Neural cell (in vitro differentiated cells): ENCODE results near the gene BIVM. TPM values are rescaled to one million over a fixed set of nuclear protein-coding genes. Genes with fewer than 3 reads are reported as not detected.

Experiments used
- H2AFZ ChIP-seq: fragments of 200-600, 300-800 bp; sonication (generic), shearing (Covaris generic); 2 replicates; pipeline ENCODE4 v1.6.0; 2014; ENCODE audit warnings: low read depth, mild to moderate bottlenecking, antibody characterized with exemption, low read length, moderate library complexity
- H3F3A ChIP-seq: fragments of 200-600 bp; shearing (Covaris generic); 2 replicates; pipeline ENCODE4 v1.6.1; 2016; ENCODE audit warnings: mild to moderate bottlenecking, moderate library complexity, mixed read lengths, antibody characterized with exemption, low read length; ENCODE audit not compliant: insufficient read depth, poor library complexity, severe bottlenecking
- H3K27ac ChIP-seq: fragments of 200-600, 300-800 bp; sonication (generic), shearing (Covaris generic); 2 replicates; pipeline ENCODE4 v1.5.1; 2014; ENCODE audit warnings: mild to moderate bottlenecking, low read length, moderate library complexity
- H3K27me3 ChIP-seq: fragments of 300-800, 200-600 bp; sonication (generic), shearing (Covaris generic); 2 replicates; pipeline ENCODE4 v1.6.0; 2014; ENCODE audit warnings: mild to moderate bottlenecking, low read depth, low read length, moderate library complexity; ENCODE audit not compliant: insufficient read depth
- H3K36me3 ChIP-seq: fragments of 300-800, 200-600 bp; sonication (generic), shearing (Covaris generic); 2 replicates; pipeline ENCODE4 v1.5.1; 2014; ENCODE audit warnings: mild to moderate bottlenecking, antibody characterized with exemption, low read length, moderate library complexity; ENCODE audit not compliant: insufficient read depth
- H3K4me2 ChIP-seq: fragments of 300-800, 200-600 bp; sonication (generic), shearing (Covaris generic); 2 replicates; pipeline ENCODE4 v1.6.0; 2014; ENCODE audit warnings: mild to moderate bottlenecking, low read length
- H3K4me3 ChIP-seq: fragments of 300-800, 200-600 bp; sonication (generic), shearing (Covaris generic); 2 replicates; pipeline ENCODE4 v1.5.1; 2014; ENCODE audit warnings: mild to moderate bottlenecking, low read length, moderate library complexity
- H3K79me2 ChIP-seq: fragments of 200-600 bp; shearing (Covaris generic); replicated peaks from 2 replicates; pipeline ENCODE4 v1.6.0; 2014; ENCODE audit warnings: mild to moderate bottlenecking, low read length, moderate library complexity; ENCODE audit not compliant: insufficient read depth
- H3K9ac ChIP-seq: fragments of 300-800, 200-600 bp; sonication (generic), shearing (Covaris generic); 2 replicates; pipeline ENCODE4 v1.6.1; 2016; ENCODE audit warnings: mild to moderate bottlenecking, low read length, mixed read lengths
- H3K9me2 ChIP-seq: fragments of 200-600 bp; shearing (Covaris generic); 2 replicates; pipeline ENCODE4 v1.6.1; 2016; ENCODE audit warnings: mild to moderate bottlenecking, low read length, mixed read lengths; ENCODE audit not compliant: insufficient read depth
- H3K9me3 ChIP-seq: fragments of 200-600, 300-800 bp; sonication (generic), shearing (Covaris generic); 2 replicates; pipeline ENCODE4 v1.6.1; 2016; ENCODE audit warnings: mild to moderate bottlenecking, mixed run types, low read length, moderate library complexity, mixed read lengths
- H4K20me1 ChIP-seq: fragments of 200-600 bp; shearing (Covaris generic); 2 replicates; pipeline ENCODE4 v1.6.1; 2016; ENCODE audit warnings: mild to moderate bottlenecking, mixed run types; ENCODE audit not compliant: insufficient read depth
- CTCF ChIP-seq: fragments of 450-650 bp; IDR thresholded peaks from 2 replicates; pipeline ENCODE4 v1.5.1; 2014; ENCODE audit warnings: antibody characterized with exemption, mild to moderate bottlenecking, moderate library complexity; ENCODE audit not compliant: poor library complexity, severe bottlenecking
- EP300 ChIP-seq: fragments of 450-650 bp; conservative IDR thresholded peaks from 2 replicates; pipeline ENCODE4 v1.6.1; 2014; ENCODE audit warnings: antibody characterized with exemption, mild to moderate bottlenecking, moderate library complexity; ENCODE audit not compliant: poor library complexity, severe bottlenecking
- EZH2 ChIP-seq: fragments of 200-600, 300-800 bp; shearing (Covaris generic), sonication (generic); IDR thresholded peaks from 2 replicates; pipeline ENCODE4 v1.6.1; 2014; ENCODE audit warnings: antibody characterized with exemption, low read length, borderline replicate concordance, mild to moderate bottlenecking; ENCODE audit not compliant: insufficient read depth, poor library complexity, severe bottlenecking
- MXI1 ChIP-seq: fragments of 450-650 bp; conservative IDR thresholded peaks from 2 replicates; pipeline ENCODE4 v1.6.1; 2014; ENCODE audit warnings: antibody characterized with exemption, mild to moderate bottlenecking; ENCODE audit not compliant: poor library complexity, severe bottlenecking
- POLR2AphosphoS5 ChIP-seq: IDR thresholded peaks from 2 replicates; pipeline ENCODE4 v1.6.1; 2012
- RAD21 ChIP-seq: fragments of 450-650 bp; conservative IDR thresholded peaks from 2 replicates; pipeline ENCODE4 v1.6.1; 2014; ENCODE audit warnings: antibody characterized with exemption, mild to moderate bottlenecking, moderate library complexity
- REST ChIP-seq: IDR thresholded peaks from 2 replicates; pipeline ENCODE4 v1.6.1; 2012; ENCODE audit warnings: borderline replicate concordance
- SMC3 ChIP-seq: fragments of 450-650 bp; conservative IDR thresholded peaks from 2 replicates; pipeline ENCODE4 v1.6.1; 2014; ENCODE audit warnings: antibody characterized with exemption, mild to moderate bottlenecking, moderate library complexity; ENCODE audit not compliant: poor library complexity
- TAF1 ChIP-seq: IDR thresholded peaks from 2 replicates; pipeline ENCODE4 v1.6.1; 2012; ENCODE audit warnings: low read depth
- polyA plus RNA-seq: library from polyadenylated mRNA; depleted of rRNA; stranded (reverse); fragments of >200 nt; gene quantifications from 2 replicates; pipeline ENCODE4 v1.2.3, GENCODE V29; 2014

Gene BIVM
- polyA plus RNA-seq, 1 donor from 2014 or later: 60.7 TPM

GRCh38 chr13:102761071-102761470 lies 37.8 kb upstream of the BIVM start:
- no peaks in the 10 kb centered on the region for H3K36me3 ChIP-seq
- H3K79me2 ChIP-seq: no peaks in the 10 kb centered on the region
- H3K27me3 ChIP-seq: no peaks in the 10 kb centered on the region
- no peak overlapping the region for H3K4me2 ChIP-seq
- no peak for TF ChIP-seq EP300
- TF ChIP-seq MXI1: no peak
- TF ChIP-seq TAF1: no peak
- TF ChIP-seq SMC3: no peak
- TF ChIP-seq CTCF: no peak
- no peak for TF ChIP-seq POLR2AphosphoS5
- TF ChIP-seq RAD21: no peak
- no peak for TF ChIP-seq REST
- no peaks in the 10 kb centered on the region for H4K20me1 ChIP-seq
- H2AFZ ChIP-seq: no peak overlapping the region
- no peaks in the 10 kb centered on the region for H3F3A ChIP-seq
- H3K4me3 ChIP-seq: no peak overlapping the region
- no peak overlapping the region for H3K27ac ChIP-seq
- no peak overlapping the region for H3K9ac ChIP-seq
- H3K9me2 ChIP-seq: no peaks in the 10 kb centered on the region
- no peaks in the 10 kb centered on the region for H3K9me3 ChIP-seq

GRCh38 chr13:102763741-102764140 lies 35.2 kb upstream of the BIVM start:
- Histone ChIP-seq H3K9ac (no peak overlapping the region), H3K27ac (no peak overlapping the region), H3K4me2 (no peak overlapping the region), H3K79me2 (no peaks in the 10 kb centered on the region), H3F3A (no peaks in the 10 kb centered on the region), H3K36me3 (no peaks in the 10 kb centered on the region), H3K9me3 (no peaks in the 10 kb centered on the region), H2AFZ (no peak overlapping the region), H3K27me3 (no peaks in the 10 kb centered on the region), H4K20me1 (no peaks in the 10 kb centered on the region), H3K4me3 (no peak overlapping the region), H3K9me2 (no peaks in the 10 kb centered on the region)
- no peak for TF ChIP-seq RAD21
- TF ChIP-seq SMC3: no peak
- TF ChIP-seq REST: no peak
- TF ChIP-seq POLR2AphosphoS5: no peak
- no peak for TF ChIP-seq MXI1
- no peak for TF ChIP-seq EP300
- TF ChIP-seq TAF1: no peak
- TF ChIP-seq EZH2: no peak
- no peak for TF ChIP-seq CTCF
